Sigmoid colon (tissue), 4 donors: ENCODE measurements around the gene TRAF2.

Source experiments
- EP300 ChIP-seq, 4 donors: sonication (generic); formaldehyde crosslinking; IDR thresholded peaks; one replicate each; pipeline ENCODE4 v1.6.1; 2017; ENCODE audit warnings: antibody characterized with exemption in 4 of 4
- POLR2A ChIP-seq, 2 donors: fragments of 450-650 bp; IDR thresholded peaks; one replicate each; pipeline ENCODE4 v1.6.1; 2016; ENCODE audit warnings: antibody characterized with exemption in 2 of 2, mild to moderate bottlenecking in 2 of 2, moderate library complexity in 2 of 2
- POLR2AphosphoS5 ChIP-seq, 4 donors: sonication (generic); formaldehyde crosslinking; IDR thresholded peaks; one replicate each; pipeline ENCODE4 v1.6.1; 2017; ENCODE audit warnings: antibody characterized with exemption in 4 of 4
- TF ChIP-seq, protein P1 (sequence below), 4 experiments: fragments of 450-650 bp in 3 of 4; fragments of 200-600 bp in 1 of 4; IDR thresholded peaks; one replicate each; pipeline ENCODE4 v1.5.1; 2016 to 2019; ENCODE audit warnings: antibody characterized with exemption in 4 of 4, mild to moderate bottlenecking in 3 of 4, moderate library complexity in 2 of 4

DNA sequence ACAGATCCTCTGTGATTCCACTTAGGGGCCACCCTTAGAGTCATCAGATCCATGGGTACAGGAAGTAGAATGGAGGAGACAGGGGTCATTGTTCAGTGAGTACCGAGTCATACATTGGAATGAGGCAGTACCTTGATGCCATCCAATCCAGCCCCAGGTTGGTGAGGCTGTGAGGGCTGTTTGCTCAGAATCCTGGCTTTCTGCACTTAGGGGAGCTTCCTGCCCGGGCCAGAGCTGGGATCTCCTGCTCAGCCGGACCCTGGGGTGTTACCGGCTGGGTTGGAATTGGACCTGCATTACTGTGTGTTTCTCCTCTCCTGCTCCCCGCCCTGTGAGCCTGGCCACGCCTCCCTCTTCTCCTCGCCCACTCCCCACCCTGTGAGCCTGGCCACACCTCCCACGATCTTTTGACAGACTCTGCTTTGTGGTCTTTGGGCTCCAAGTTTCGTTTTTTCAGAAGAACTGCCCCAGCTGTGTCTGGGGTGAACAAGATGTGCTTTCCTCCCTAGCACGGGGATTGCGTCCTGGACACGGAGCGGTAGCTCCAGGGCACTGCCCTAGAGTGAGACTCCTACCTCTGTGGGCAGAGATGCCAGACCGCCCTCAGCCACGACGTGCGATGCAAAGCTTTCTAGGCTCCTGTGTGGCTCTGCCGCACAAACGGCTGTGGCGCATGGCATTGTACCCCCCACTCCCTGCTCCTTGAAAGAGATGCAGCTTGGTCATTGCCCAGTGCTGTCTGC, 15.4 kb downstream of the TRAF2 start:
- TF ChIP-seq, protein P1, sequence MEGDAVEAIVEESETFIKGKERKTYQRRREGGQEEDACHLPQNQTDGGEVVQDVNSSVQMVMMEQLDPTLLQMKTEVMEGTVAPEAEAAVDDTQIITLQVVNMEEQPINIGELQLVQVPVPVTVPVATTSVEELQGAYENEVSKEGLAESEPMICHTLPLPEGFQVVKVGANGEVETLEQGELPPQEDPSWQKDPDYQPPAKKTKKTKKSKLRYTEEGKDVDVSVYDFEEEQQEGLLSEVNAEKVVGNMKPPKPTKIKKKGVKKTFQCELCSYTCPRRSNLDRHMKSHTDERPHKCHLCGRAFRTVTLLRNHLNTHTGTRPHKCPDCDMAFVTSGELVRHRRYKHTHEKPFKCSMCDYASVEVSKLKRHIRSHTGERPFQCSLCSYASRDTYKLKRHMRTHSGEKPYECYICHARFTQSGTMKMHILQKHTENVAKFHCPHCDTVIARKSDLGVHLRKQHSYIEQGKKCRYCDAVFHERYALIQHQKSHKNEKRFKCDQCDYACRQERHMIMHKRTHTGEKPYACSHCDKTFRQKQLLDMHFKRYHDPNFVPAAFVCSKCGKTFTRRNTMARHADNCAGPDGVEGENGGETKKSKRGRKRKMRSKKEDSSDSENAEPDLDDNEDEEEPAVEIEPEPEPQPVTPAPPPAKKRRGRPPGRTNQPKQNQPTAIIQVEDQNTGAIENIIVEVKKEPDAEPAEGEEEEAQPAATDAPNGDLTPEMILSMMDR (IDR thresholded peaks at IDR 0.05), result no peak
- TF ChIP-seq EP300 (IDR thresholded peaks at IDR 0.05) (no peak), POLR2A (IDR thresholded peaks at IDR 0.05) (no peak), POLR2AphosphoS5 (IDR thresholded peaks at IDR 0.05) (peak in 1 of 4 donors; percentile 33)
